C4-2B (cell line): ENCODE results near the gene HMGXB4.

Experiments
- H3K27ac ChIP-seq: fragments of 450-650 bp; 2 replicates; pipeline ENCODE4 v1.5.1; 2017
- CTCF ChIP-seq: fragments of 450-650 bp; conservative IDR thresholded peaks from 2 replicates; pipeline ENCODE4 v1.5.1; 2017; ENCODE audit warnings: mild to moderate bottlenecking
- ZFX ChIP-seq: fragments of 450-650 bp; IDR thresholded peaks from 2 replicates; pipeline ENCODE4 v1.6.1; 2017

Gene HMGXB4

GRCh38 chr22:35218079-35218478, 39.2 kb upstream of the HMGXB4 start:
- TF ChIP-seq CTCF (no peak), ZFX (no peak)
- H3K27ac ChIP-seq = no peak overlapping the region

GRCh38 chr22:35219012-35219411, 38.3 kb upstream of the HMGXB4 start:
- H3K27ac ChIP-seq = no peak overlapping the region
- no peak for TF ChIP-seq ZFX
- TF ChIP-seq CTCF = no peak

GRCh38 chr22:35220221-35220620, 37.1 kb upstream of the HMGXB4 start:
- no peak for TF ChIP-seq CTCF
- TF ChIP-seq ZFX = no peak
- no peak overlapping the region for H3K27ac ChIP-seq

- TF ChIP-seq CTCF = no peak
- TF ChIP-seq ZFX = no peak
These were observed 32.3 kb upstream of the HMGXB4 start for GRCh38 chr22:35225010-35225409.

GRCh38 chr22:35226958-35227647, 30.2 kb upstream of the HMGXB4 start:
- no peak for TF ChIP-seq CTCF
- TF ChIP-seq ZFX = no peak
- no peak overlapping the region for H3K27ac ChIP-seq

More at GRCh38 chr22:35225010-35225409, 32.3 kb upstream of the HMGXB4 start:
- H3K27ac ChIP-seq = no peak overlapping the region

GRCh38 chr22:35229865-35230264, 27.4 kb upstream of the HMGXB4 start:
- TF ChIP-seq CTCF = no peak
- no peak for TF ChIP-seq ZFX
- no peak overlapping the region for H3K27ac ChIP-seq

GRCh38 chr22:35230417-35230816, 26.9 kb upstream of the HMGXB4 start:
- peak overlapping the region; percentile 5; the same call in 1 of the 2 replicates for H3K27ac ChIP-seq
- TF ChIP-seq CTCF = no peak
- no peak for TF ChIP-seq ZFX
